Mammary epithelial cell (primary cell): ENCODE measurements around the gene ALDH16A1.

Source experiments
- EZH2 ChIP-seq: IDR thresholded peaks from 2 replicates; pipeline ENCODE4 v1.6.1; 2012; ENCODE audit warnings: low read length, inconsistent platforms, borderline replicate concordance
- TF ChIP-seq, protein P1 (sequence below), 2 donors: IDR thresholded peaks in 1 of 2; conservative IDR thresholded peaks in 1 of 2; 2 replicates each; pipeline ENCODE4 v1.5.1; 2011 to 2012; ENCODE audit warnings: inconsistent platforms in 2 of 2, low read length in 2 of 2, mild to moderate bottlenecking in 2 of 2, control low read depth in 1 of 2, low read depth in 1 of 2; ENCODE audit not compliant: insufficient read depth in 1 of 2; ENCODE audit errors: extremely low read depth in 1 of 2

DNA sequence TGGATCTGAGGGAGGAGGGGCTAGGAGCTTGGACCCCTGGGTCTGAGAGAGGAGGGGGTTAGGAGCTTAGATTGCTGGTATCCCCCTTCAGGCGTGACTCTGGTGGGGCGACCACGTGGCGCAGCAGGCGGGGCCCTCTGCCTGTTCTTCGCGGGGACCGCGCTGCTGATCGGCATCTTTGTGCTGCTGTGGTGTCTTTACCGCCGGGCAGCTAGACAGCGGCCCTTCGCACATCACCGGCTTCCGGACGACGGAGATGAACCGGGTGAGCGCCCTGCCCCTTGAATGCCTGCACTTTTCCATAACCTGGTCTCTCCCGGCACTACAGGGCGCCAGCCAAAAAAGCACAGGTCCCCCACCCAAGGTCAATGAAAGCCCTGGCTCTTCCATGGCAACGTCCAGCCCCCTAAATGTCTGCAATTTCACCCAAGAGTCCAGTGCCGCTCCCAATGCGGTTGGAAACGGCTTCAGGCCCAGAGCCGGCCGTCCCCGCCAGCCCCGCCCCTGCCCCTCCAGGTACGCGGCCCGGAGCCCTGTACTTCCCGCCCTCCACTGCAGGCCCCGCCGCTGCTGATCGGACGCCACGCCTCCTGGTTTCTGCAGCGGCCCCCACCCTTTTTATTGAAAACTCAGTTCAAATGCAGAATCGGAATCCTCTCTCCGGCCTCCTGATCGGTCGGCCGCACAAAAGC is 25.0 kb upstream of the ALDH16A1 start:
- TF ChIP-seq, protein P1, sequence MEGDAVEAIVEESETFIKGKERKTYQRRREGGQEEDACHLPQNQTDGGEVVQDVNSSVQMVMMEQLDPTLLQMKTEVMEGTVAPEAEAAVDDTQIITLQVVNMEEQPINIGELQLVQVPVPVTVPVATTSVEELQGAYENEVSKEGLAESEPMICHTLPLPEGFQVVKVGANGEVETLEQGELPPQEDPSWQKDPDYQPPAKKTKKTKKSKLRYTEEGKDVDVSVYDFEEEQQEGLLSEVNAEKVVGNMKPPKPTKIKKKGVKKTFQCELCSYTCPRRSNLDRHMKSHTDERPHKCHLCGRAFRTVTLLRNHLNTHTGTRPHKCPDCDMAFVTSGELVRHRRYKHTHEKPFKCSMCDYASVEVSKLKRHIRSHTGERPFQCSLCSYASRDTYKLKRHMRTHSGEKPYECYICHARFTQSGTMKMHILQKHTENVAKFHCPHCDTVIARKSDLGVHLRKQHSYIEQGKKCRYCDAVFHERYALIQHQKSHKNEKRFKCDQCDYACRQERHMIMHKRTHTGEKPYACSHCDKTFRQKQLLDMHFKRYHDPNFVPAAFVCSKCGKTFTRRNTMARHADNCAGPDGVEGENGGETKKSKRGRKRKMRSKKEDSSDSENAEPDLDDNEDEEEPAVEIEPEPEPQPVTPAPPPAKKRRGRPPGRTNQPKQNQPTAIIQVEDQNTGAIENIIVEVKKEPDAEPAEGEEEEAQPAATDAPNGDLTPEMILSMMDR (conservative IDR thresholded peaks at IDR 0.05 in 1 of 2, IDR thresholded peaks at IDR 0.05 in 1 of 2; ENCODE audit: extremely low read depth in 1 of 2, insufficient read depth in 1 of 2, low read depth in 1 of 2, low read length in 2 of 2): no peak
- no peak for TF ChIP-seq EZH2
